HEK293 (cell line): ENCODE data around the gene SEMA6A.

Experiments
- CTCF ChIA-PET: fragments of 350-600 bp; formaldehyde crosslinking; extraction: SDS; loops from one replicate; lab custom pipeline; 2021; ENCODE audit warnings: antibody characterized with exemption; lab: Yijun Ruan, JAX
- POLR2A ChIA-PET: fragments of 300-600 bp; formaldehyde crosslinking; extraction: SDS; loops from one replicate; lab custom pipeline; 2020; ENCODE audit warnings: antibody characterized with exemption, inconsistent platforms; lab: Yijun Ruan, JAX
- H3K27ac ChIP-seq: fragments of 200-500 bp; sonication (Bioruptor generic); 2 replicates; pipeline ENCODE4 v1.5.1; 2014; ENCODE audit warnings: low read depth, low read length, control low read depth, inconsistent platforms; ENCODE audit errors: extremely low read depth
- H3K36me3 ChIP-seq, 2 experiments: fragments of 200-500 bp in 1 of 2; sonication (Bioruptor generic) in 1 of 2; 1 replicate in 1 of 2; 2 replicates in 1 of 2; pipeline ENCODE4 v1.5.1; 2014 to 2017; ENCODE audit warnings: inconsistent platforms in 2 of 2, low read length in 2 of 2; ENCODE audit not compliant: control insufficient read depth in 2 of 2, insufficient read depth in 1 of 2
- H3K4me1 ChIP-seq: fragments of 200-500 bp; sonication (Bioruptor generic); 2 replicates; pipeline ENCODE4 v1.5.1; 2014; ENCODE audit warnings: mild to moderate bottlenecking, low read length, inconsistent platforms; ENCODE audit not compliant: control insufficient read depth, insufficient read depth
- H3K4me3 ChIP-seq: 2 replicates; pipeline ENCODE4 v1.5.1; 2011; ENCODE audit warnings: low read depth, mild to moderate bottlenecking, control low read depth, low read length, moderate library complexity
- H3K9me3 ChIP-seq: fragments of 200-500 bp; sonication (Bioruptor generic); 2 replicates; pipeline ENCODE4 v1.5.1; 2014; ENCODE audit warnings: low read depth, low read length, inconsistent platforms; ENCODE audit not compliant: control insufficient read depth, insufficient read depth
- IKZF3 ChIP-seq: fragments of 450-650 bp; IDR thresholded peaks from 2 replicates; pipeline ENCODE4 v1.5.0; 2018; ENCODE audit warnings: missing biosample characterization, mild to moderate bottlenecking, missing genetic modification characterization, moderate library complexity
- INSM2 ChIP-seq: fragments of 450-650 bp; formaldehyde crosslinking; IDR thresholded peaks from 2 replicates; pipeline ENCODE4 v1.5.1; 2016; ENCODE audit warnings: missing biosample characterization, missing genetic modification characterization
- SALL2 ChIP-seq: fragments of 450-650 bp; formaldehyde crosslinking; IDR thresholded peaks from 2 replicates; pipeline ENCODE4 v1.5.0; 2017; ENCODE audit warnings: missing biosample characterization, mild to moderate bottlenecking, missing genetic modification characterization, borderline replicate concordance
- ZEB2 ChIP-seq: fragments of 450-650 bp; formaldehyde crosslinking; IDR thresholded peaks from 2 replicates; pipeline ENCODE4 v1.5.1; 2016; ENCODE audit warnings: missing biosample characterization, missing genetic modification characterization
- ZIC2 ChIP-seq: fragments of 450-650 bp; formaldehyde crosslinking; IDR thresholded peaks from 2 replicates; pipeline ENCODE4 v1.5.1; 2016; ENCODE audit warnings: missing biosample characterization, missing genetic modification characterization
- ZNF140 ChIP-seq: fragments of 450-650 bp; formaldehyde crosslinking; IDR thresholded peaks from 2 replicates; pipeline ENCODE4 v1.5.1; 2016; ENCODE audit warnings: missing biosample characterization, missing genetic modification characterization
- ZNF148 ChIP-seq: fragments of 450-650 bp; formaldehyde crosslinking; IDR thresholded peaks from 2 replicates; pipeline ENCODE4 v1.5.0; 2017; ENCODE audit warnings: missing biosample characterization, missing genetic modification characterization, borderline replicate concordance
- ZNF211 ChIP-seq: fragments of 450-650 bp; formaldehyde crosslinking; IDR thresholded peaks from 2 replicates; pipeline ENCODE4 v1.5.1; 2016; ENCODE audit warnings: low read depth, missing biosample characterization, missing genetic modification characterization
- ZNF221 ChIP-seq: fragments of 450-650 bp; formaldehyde crosslinking; IDR thresholded peaks from 2 replicates; pipeline ENCODE4 v1.5.1; 2017; ENCODE audit warnings: missing biosample characterization, missing genetic modification characterization, borderline replicate concordance
- ZNF239 ChIP-seq: fragments of 450-650 bp; formaldehyde crosslinking; IDR thresholded peaks from 2 replicates; pipeline ENCODE4 v1.5.1; 2016; ENCODE audit warnings: missing biosample characterization, missing genetic modification characterization
- ZNF292 ChIP-seq: fragments of 450-650 bp; formaldehyde crosslinking; IDR thresholded peaks from 2 replicates; pipeline ENCODE4 v1.5.1; 2016; ENCODE audit warnings: low read depth, missing biosample characterization, missing genetic modification characterization, borderline replicate concordance
- ZNF362 ChIP-seq: fragments of 450-650 bp; formaldehyde crosslinking; IDR thresholded peaks from 2 replicates; pipeline ENCODE4 v1.5.1; 2016; ENCODE audit warnings: missing biosample characterization, missing genetic modification characterization
- ZNF391 ChIP-seq: fragments of 450-650 bp; formaldehyde crosslinking; IDR thresholded peaks from 2 replicates; pipeline ENCODE4 v1.5.1; 2016; ENCODE audit warnings: low read depth, missing biosample characterization, missing genetic modification characterization, borderline replicate concordance
- ZNF488 ChIP-seq: fragments of 450-650 bp; formaldehyde crosslinking; IDR thresholded peaks from 2 replicates; pipeline ENCODE4 v1.5.1; 2016; ENCODE audit warnings: missing biosample characterization, missing genetic modification characterization
- ZNF645 ChIP-seq: fragments of 450-650 bp; formaldehyde crosslinking; IDR thresholded peaks from 2 replicates; pipeline ENCODE4; 2016; ENCODE audit warnings: missing biosample characterization, missing genetic modification characterization
- ZNF654 ChIP-seq: fragments of 450-650 bp; formaldehyde crosslinking; IDR thresholded peaks from 2 replicates; pipeline ENCODE4 v1.5.1; 2016; ENCODE audit warnings: low read depth, missing biosample characterization, missing genetic modification characterization
- ZNF704 ChIP-seq: fragments of 450-650 bp; formaldehyde crosslinking; IDR thresholded peaks from 2 replicates; pipeline ENCODE4 v1.5.1; 2016; ENCODE audit warnings: missing biosample characterization, missing genetic modification characterization
- ZNF830 ChIP-seq: fragments of 450-650 bp; IDR thresholded peaks from 2 replicates; pipeline ENCODE4 v1.5.0; 2018; ENCODE audit warnings: missing biosample characterization, missing genetic modification characterization, low read depth, mild to moderate bottlenecking, moderate library complexity
- ZSCAN16 ChIP-seq: fragments of 450-650 bp; formaldehyde crosslinking; IDR thresholded peaks from 2 replicates; pipeline ENCODE4 v1.5.1; 2016; ENCODE audit warnings: missing biosample characterization, missing genetic modification characterization

SEMA6A gene

GRCh38 chr5:116482394-116482793 lies 92.2 kb downstream of the SEMA6A start:
- ChIA-PET CTCF (no interaction called here), POLR2A (no interaction called here)
- no peak for TF ChIP-seq ZNF488 (tag by site-specific recombination)
- TF ChIP-seq SALL2 (tag by site-specific recombination) = no peak
- TF ChIP-seq ZNF830 = no peak
- TF ChIP-seq ZNF239 (tag by site-specific recombination) = no peak
- H3K36me3 ChIP-seq = peaks cover 30 to 90% of the 10 kb centered on the region in 2 experiments
- no peak overlapping the region for H3K4me3 ChIP-seq
- H3K4me1 ChIP-seq = peaks cover 3% of the 10 kb centered on the region; the same call in 1 of the 2 replicates
- no peaks in the 10 kb centered on the region for H3K9me3 ChIP-seq
- no peak overlapping the region for H3K27ac ChIP-seq

- ChIA-PET CTCF (no interaction called here), POLR2A (no interaction called here)
- peaks cover 31 to 90% of the 10 kb centered on the region in 2 experiments for H3K36me3 ChIP-seq
- no peaks in the 10 kb centered on the region; the same call in 1 of the 2 replicates for H3K9me3 ChIP-seq
- no peak overlapping the region for H3K4me3 ChIP-seq
- H3K27ac ChIP-seq = no peak overlapping the region
- TF ChIP-seq ZNF292 (no peak), ZEB2 (tag by site-specific recombination) (no peak), ZNF645 (tag by site-specific recombination) (no peak), INSM2 (tag by site-specific recombination) (no peak), ZSCAN16 (tag by site-specific recombination) (no peak)
- TF ChIP-seq, all 188 proteins: peak for 0
- no peaks in the 10 kb centered on the region for H3K4me1 ChIP-seq
These were observed 93.6 kb downstream of the SEMA6A start for GRCh38 chr5:116480894-116481510.

- peaks cover 31 to 89% of the 10 kb centered on the region in 2 experiments for H3K36me3 ChIP-seq
- ChIA-PET CTCF (interaction anchor here (1.2 kb wide), 1 partner anchor 18 kb away, joined by 3 read pairs; no protein-coding TSS in a partner anchor), POLR2A (no interaction called here)
- no peaks in the 10 kb centered on the region; the same call in 1 of the 2 replicates for H3K9me3 ChIP-seq
- no peak overlapping the region for H3K27ac ChIP-seq
- H3K4me1 ChIP-seq = no peaks in the 10 kb centered on the region
- no peak overlapping the region for H3K4me3 ChIP-seq
- TF ChIP-seq ZNF211 (tag by site-specific recombination) = no peak
- TF ChIP-seq ZNF148 (tag by site-specific recombination) = no peak
- TF ChIP-seq ZNF362 (tag by site-specific recombination) = no peak
- no peak for TF ChIP-seq ZNF704 (tag by site-specific recombination)
- TF ChIP-seq ZNF391 (tag by site-specific recombination) = no peak
- TF ChIP-seq IKZF3 = no peak
- no peak for TF ChIP-seq ZNF140 (tag by site-specific recombination)
- TF ChIP-seq ZNF654 = no peak
- no peak for TF ChIP-seq ZIC2
- no peak for TF ChIP-seq ZNF221
These were observed 94.6 kb downstream of the SEMA6A start for GRCh38 chr5:116479776-116480675.
